ENCODE results near the gene VEGFD. TPM values are rescaled to one million over a fixed set of nuclear protein-coding genes. Genes with fewer than 3 reads are reported as not detected.

VEGFD gene
- total RNA-seq, 1 donor from 2014 or later, result 0.20 TPM

GRCh38 chrX:15418041-15418706, 34.0 kb upstream of the VEGFD start:
- no peak overlapping the region for H3K4me3 Mint-ChIP-seq (ENCODE audit: unreplicated experiment)
- DNase-seq, result no peak

DNA sequence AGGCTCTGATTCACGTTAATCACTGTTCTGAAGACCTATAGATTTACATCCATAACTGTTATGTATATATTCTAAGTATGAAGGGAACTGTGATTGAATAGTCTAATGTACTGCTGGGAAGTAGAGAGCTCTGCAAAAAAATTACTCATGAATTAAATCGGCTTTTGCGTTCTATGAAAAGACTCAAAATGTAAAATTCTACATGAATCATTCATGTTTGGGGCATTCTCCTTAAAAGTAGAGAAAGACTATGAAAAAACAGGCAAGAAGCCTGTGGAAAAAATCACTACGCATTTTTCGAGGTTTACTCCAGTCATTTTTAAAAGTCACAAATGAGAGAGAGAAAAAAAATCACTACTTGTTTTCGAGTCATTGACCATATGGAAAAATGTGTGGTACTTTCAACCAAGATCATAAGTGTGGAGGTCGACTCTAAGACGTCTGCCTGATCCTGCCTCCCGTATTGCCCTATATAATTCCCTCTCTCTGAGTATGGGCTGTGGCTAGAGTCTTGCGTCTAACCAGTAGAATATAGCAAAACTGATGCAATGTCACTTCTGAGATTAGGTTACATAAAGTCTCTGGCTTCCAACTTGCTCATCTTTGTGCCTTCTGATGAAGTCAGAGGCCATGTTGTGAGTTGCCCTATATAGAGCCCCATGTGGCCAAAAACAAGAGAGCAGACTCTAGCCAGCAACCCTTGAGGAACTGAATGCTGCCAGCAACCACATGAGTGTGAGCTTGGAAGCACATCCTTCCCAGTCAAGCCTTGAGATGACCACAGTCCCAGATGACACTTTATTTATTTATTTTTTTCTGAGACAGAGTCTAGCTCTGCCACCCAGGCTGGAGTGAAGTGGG, 32.1 kb upstream of the VEGFD start:
- Mint-ChIP-seq H3K4me3 (ENCODE audit: unreplicated experiment) (no peak overlapping the region), H3K9me3 (ENCODE audit: unreplicated experiment) (peaks cover 3% of the 10 kb centered on the region), H3K4me1 (ENCODE audit: low read depth, unreplicated experiment) (peaks cover 4% of the 10 kb centered on the region), H3K27me3 (ENCODE audit: unreplicated experiment) (peaks cover 1% of the 10 kb centered on the region), H3K36me3 (ENCODE audit: unreplicated experiment) (no peaks in the 10 kb centered on the region), H3K27ac (ENCODE audit: unreplicated experiment) (no peak overlapping the region)
- TF ChIP-seq, protein P1, sequence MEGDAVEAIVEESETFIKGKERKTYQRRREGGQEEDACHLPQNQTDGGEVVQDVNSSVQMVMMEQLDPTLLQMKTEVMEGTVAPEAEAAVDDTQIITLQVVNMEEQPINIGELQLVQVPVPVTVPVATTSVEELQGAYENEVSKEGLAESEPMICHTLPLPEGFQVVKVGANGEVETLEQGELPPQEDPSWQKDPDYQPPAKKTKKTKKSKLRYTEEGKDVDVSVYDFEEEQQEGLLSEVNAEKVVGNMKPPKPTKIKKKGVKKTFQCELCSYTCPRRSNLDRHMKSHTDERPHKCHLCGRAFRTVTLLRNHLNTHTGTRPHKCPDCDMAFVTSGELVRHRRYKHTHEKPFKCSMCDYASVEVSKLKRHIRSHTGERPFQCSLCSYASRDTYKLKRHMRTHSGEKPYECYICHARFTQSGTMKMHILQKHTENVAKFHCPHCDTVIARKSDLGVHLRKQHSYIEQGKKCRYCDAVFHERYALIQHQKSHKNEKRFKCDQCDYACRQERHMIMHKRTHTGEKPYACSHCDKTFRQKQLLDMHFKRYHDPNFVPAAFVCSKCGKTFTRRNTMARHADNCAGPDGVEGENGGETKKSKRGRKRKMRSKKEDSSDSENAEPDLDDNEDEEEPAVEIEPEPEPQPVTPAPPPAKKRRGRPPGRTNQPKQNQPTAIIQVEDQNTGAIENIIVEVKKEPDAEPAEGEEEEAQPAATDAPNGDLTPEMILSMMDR (IDR thresholded peaks at IDR 0.05; ENCODE audit: partially characterized antibody, unreplicated experiment), result no peak
- no peak for DNase-seq

More at GRCh38 chrX:15418041-15418706, 34.0 kb upstream of the VEGFD start:
- Mint-ChIP-seq H3K27ac (ENCODE audit: unreplicated experiment) (no peak overlapping the region), H3K9me3 (ENCODE audit: unreplicated experiment) (peaks cover 2% of the 10 kb centered on the region), H3K36me3 (ENCODE audit: unreplicated experiment) (no peaks in the 10 kb centered on the region), H3K27me3 (ENCODE audit: unreplicated experiment) (peaks cover 1% of the 10 kb centered on the region), H3K4me1 (ENCODE audit: low read depth, unreplicated experiment) (peaks cover 2% of the 10 kb centered on the region)
- TF ChIP-seq, protein P1 (IDR thresholded peaks at IDR 0.05; ENCODE audit: partially characterized antibody, unreplicated experiment), result no peak

DNA sequence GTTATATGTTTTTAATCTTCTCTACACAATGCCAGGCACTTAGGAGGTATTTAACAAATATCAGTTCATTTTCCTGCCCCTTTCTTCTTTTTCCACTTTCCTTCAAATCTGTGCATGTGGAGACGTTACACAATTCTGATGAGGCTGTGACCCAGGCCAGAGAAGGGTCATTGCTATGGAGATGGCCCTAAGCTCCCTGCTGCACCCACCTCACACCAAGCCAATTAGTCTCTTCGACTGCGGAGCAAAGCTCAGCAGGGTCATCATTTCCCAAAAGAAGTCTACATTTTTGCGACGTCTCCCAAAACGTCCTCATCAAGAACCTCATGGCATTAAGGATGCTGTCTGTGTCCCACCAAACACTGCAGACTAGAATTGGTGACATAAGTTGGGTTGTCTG, 28.9 kb upstream of the VEGFD start:
- H3K27me3 Mint-ChIP-seq (ENCODE audit: unreplicated experiment), result no peaks in the 10 kb centered on the region
- H3K4me3 Mint-ChIP-seq (ENCODE audit: unreplicated experiment), result no peak overlapping the region
- H3K4me1 Mint-ChIP-seq (ENCODE audit: low read depth, unreplicated experiment), result peaks cover 4% of the 10 kb centered on the region
- no peak for DNase-seq
- H3K36me3 Mint-ChIP-seq (ENCODE audit: unreplicated experiment), result no peaks in the 10 kb centered on the region
- TF ChIP-seq, protein P1 (IDR thresholded peaks at IDR 0.05; ENCODE audit: partially characterized antibody, unreplicated experiment), result no peak
- H3K27ac Mint-ChIP-seq (ENCODE audit: unreplicated experiment), result no peak overlapping the region
- peaks cover 5% of the 10 kb centered on the region for H3K9me3 Mint-ChIP-seq (ENCODE audit: unreplicated experiment)

DNA sequence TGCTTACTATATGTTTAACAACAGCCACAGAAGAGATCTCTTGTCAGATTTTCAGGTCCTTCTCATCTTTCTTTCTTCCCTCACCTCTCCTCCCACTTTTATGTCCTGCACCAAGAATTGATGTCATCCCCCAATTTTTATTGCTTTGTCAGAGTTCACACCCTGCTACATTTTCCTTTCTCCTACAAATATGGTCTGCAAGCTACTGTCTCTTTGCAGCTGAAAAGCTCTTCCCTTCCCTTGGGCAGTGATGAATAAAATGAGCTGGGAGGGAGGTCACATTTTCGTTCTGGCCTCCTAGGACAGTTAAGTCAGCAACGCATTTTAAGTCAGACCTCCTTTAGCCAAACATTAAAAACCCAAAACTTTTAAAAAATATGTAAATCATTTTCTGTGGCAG, 26.7 kb upstream of the VEGFD start:
- no peak for DNase-seq
- Mint-ChIP-seq H3K36me3 (ENCODE audit: unreplicated experiment) (no peaks in the 10 kb centered on the region), H3K4me3 (ENCODE audit: unreplicated experiment) (no peak overlapping the region), H3K4me1 (ENCODE audit: low read depth, unreplicated experiment) (peaks cover 6% of the 10 kb centered on the region), H3K27ac (ENCODE audit: unreplicated experiment) (no peak overlapping the region), H3K9me3 (ENCODE audit: unreplicated experiment) (peaks cover 3% of the 10 kb centered on the region), H3K27me3 (ENCODE audit: unreplicated experiment) (no peaks in the 10 kb centered on the region)
- TF ChIP-seq, protein P1 (IDR thresholded peaks at IDR 0.05; ENCODE audit: partially characterized antibody, unreplicated experiment), result no peak

GRCh38 chrX:15410430-15410829, 26.2 kb upstream of the VEGFD start:
- Mint-ChIP-seq H3K36me3 (ENCODE audit: unreplicated experiment) (no peaks in the 10 kb centered on the region), H3K27ac (ENCODE audit: unreplicated experiment) (no peak overlapping the region), H3K9me3 (ENCODE audit: unreplicated experiment) (peaks cover 3% of the 10 kb centered on the region), H3K27me3 (ENCODE audit: unreplicated experiment) (no peaks in the 10 kb centered on the region), H3K4me3 (ENCODE audit: unreplicated experiment) (no peak overlapping the region), H3K4me1 (ENCODE audit: low read depth, unreplicated experiment) (peaks cover 6% of the 10 kb centered on the region)
- TF ChIP-seq, protein P1 (IDR thresholded peaks at IDR 0.05; ENCODE audit: partially characterized antibody, unreplicated experiment), result no peak
- DNase-seq, result no peak

Measured in glutamatergic neuron (in vitro differentiated cells).